Measurements from ENCODE around the gene XPNPEP1. TPM values are rescaled to one million over a fixed set of nuclear protein-coding genes. Genes with fewer than 3 reads are reported as not detected.

The XPNPEP1 gene
- total and polyA plus RNA-seq, 2 of the 4 experiments (the other 2 are of a cell fraction), result 164 to 311 TPM

DNA sequence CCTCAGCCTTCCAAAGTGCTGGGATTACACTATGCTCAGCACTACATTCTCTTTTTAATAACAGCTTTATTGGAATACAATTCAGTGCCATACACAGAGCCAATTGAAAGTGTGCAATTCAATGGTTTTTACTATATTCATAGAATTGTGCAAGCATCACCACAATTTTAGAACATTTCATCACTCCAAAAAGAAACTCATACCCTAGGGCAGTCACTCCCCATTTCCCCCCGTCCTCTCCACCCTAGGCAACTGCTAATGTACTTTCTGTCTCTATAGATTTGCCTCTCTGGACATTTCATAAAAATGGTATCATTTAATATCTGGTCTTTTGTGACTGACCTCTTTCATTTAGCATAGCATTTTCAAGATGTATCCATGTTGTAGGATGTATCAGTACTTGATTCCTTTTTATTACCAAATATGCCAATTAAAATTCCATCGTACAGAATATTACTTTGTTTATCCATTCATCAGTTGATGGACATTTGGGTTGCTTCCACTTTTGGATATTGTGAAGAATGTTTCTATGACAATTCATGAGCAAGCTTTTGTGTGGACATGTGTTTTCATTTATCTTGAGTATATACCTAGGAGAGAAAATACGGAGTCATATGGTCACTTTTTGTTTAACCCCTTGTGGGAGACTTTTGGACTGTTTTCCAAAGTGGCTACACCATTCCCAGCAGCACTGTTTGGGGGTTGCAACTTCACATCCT lies 6.3 kb upstream of the XPNPEP1 start:
- no peak overlapping the region for H3K23ac ChIP-seq (ENCODE audit: low read depth, low read length)
- H3K56ac ChIP-seq (ENCODE audit: extremely low read depth, insufficient read depth, low read length), result no peak overlapping the region
- no peak overlapping the region for H3K4ac ChIP-seq (ENCODE audit: low read depth, low read length)
- no peak overlapping the region for H2BK15ac ChIP-seq (ENCODE audit: low read depth, low read length)
- H3K18ac ChIP-seq (ENCODE audit: low read depth, low read length), result no peak overlapping the region
- H4K20me1 ChIP-seq (ENCODE audit: insufficient read depth, low read length), result no peaks in the 10 kb centered on the region
- peaks cover 2% of the 10 kb centered on the region; the same call in 1 of the 2 replicates for H3K4me1 ChIP-seq (ENCODE audit: control insufficient read depth, insufficient read depth, low read length)
- DNase-seq, result no peak
- H4K91ac ChIP-seq (ENCODE audit: insufficient read depth, low read depth, low read length), result no peak overlapping the region
- no peak overlapping the region for H2BK5ac ChIP-seq (ENCODE audit: low read depth, low read length, poor library complexity, severe bottlenecking)
- no peak overlapping the region for H4K5ac ChIP-seq (ENCODE audit: low read depth, low read length)
- no peak overlapping the region for H3K4me3 ChIP-seq (ENCODE audit: insufficient read depth, low read depth, low read length)
- ChIA-PET CTCF (no interaction called here), POLR2A (ENCODE audit: unreplicated experiment) (no interaction called here)
- no peak overlapping the region for H2AK5ac ChIP-seq (ENCODE audit: low read depth, low read length)
- TF ChIP-seq FOS (IDR thresholded peaks at IDR 0.05; ENCODE audit: low read depth, low read length), result no peak
- no peak for TF ChIP-seq RFX5 (IDR thresholded peaks at IDR 0.05; ENCODE audit: low read depth, low read length)
- no peak for TF ChIP-seq BHLHE40 (IDR thresholded peaks at IDR 0.05; ENCODE audit: low read depth, low read length)
- TF ChIP-seq CEBPB (IDR thresholded peaks at IDR 0.05; ENCODE audit: low read depth, low read length), result no peak
- no peak for TF ChIP-seq NFE2L2 (IDR thresholded peaks at IDR 0.05; ENCODE audit: low read depth, low read length)
- no peak for TF ChIP-seq MAZ (IDR thresholded peaks at IDR 0.05; ENCODE audit: borderline replicate concordance, low read depth, low read length)
- intact Hi-C loops (cut with micrococcal nuclease), result loop anchor here (2.0 kb wide), 1 partner anchor 29 kb away; no protein-coding TSS in a partner anchor
- H3K27me3 ChIP-seq (ENCODE audit: control insufficient read depth, insufficient read depth, low read length), result no peaks in the 10 kb centered on the region
- H3K79me1 ChIP-seq (ENCODE audit: low read depth in 1 of 2, low read length in 2 of 2), result no peaks in the 10 kb centered on the region
- BruUV-seq (replicated peaks), result no TSS peak
- no peak for ATAC-seq (ENCODE audit: low read depth)
- H3K9ac ChIP-seq (ENCODE audit: low read depth, low read length), result no peak overlapping the region
- WGBS, 2 experiments (ENCODE audit: extremely low coverage in 2 of 2, insufficient read length in 1 of 2), result no CpG with 5 or more reads among the region's 3 CpGs
- H3K14ac ChIP-seq (replicated peaks; ENCODE audit: low read depth, low read length), result no peak overlapping the region
- in situ Hi-C loops (cut with MboI; ENCODE audit: low sequenced_read_pairs), result no loop called here
- H2AFZ ChIP-seq (replicated peaks; ENCODE audit: low read length, poor library complexity), result no peak overlapping the region
- H2BK120ac ChIP-seq (ENCODE audit: low read depth, low read length), result no peak overlapping the region
- H2AK9ac ChIP-seq (replicated peaks; ENCODE audit: low read depth, low read length, poor library complexity), result no peak overlapping the region
- H2BK20ac ChIP-seq (ENCODE audit: low read depth, low read length), result no peak overlapping the region
- H3K9me3 ChIP-seq (ENCODE audit: control insufficient read depth, insufficient read depth, low read length), result no peaks in the 10 kb centered on the region
- no peak overlapping the region for H3K4me2 ChIP-seq (ENCODE audit: low read depth, low read length)
- no peaks in the 10 kb centered on the region for H3K36me3 ChIP-seq (ENCODE audit: control insufficient read depth, insufficient read depth, low read length)
- H3K27ac ChIP-seq (ENCODE audit: insufficient read depth, low read length), result no peak overlapping the region
- dilution Hi-C loops (cut with HindIII; ENCODE audit: low sequenced_read_pairs, unreplicated experiment), result no loop called here
- no peaks in the 10 kb centered on the region for H3K9me1 ChIP-seq (ENCODE audit: insufficient read depth, low read length)
- H4K8ac ChIP-seq (ENCODE audit: low read depth in 2 of 2, low read length in 2 of 2), result no peak overlapping the region

Data from IMR-90 (cell line).